ENCODE results near the gene IL31RA.

The IL31RA gene

DNA sequence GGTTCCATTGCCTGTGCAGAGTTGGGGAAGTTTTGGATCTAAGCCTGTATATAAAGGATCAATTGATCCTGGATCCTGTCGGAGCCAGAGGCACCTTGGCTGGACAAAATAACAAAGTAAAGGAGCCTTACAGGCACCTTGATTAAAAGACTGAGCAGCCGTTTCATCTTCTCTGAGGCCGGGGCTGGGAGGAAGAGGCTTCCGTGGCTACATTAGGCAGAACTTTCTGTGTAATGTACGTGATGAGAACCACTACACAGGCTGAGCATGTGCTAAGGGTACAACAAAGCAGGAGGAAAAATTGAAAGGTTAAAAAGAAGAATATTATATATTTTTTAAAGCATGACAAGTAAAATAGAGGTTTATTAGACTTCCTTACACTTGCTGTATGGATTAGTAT is 37.0 kb downstream of the IL31RA start:
- ATAC-seq = no peak
- TF ChIP-seq, protein P1, sequence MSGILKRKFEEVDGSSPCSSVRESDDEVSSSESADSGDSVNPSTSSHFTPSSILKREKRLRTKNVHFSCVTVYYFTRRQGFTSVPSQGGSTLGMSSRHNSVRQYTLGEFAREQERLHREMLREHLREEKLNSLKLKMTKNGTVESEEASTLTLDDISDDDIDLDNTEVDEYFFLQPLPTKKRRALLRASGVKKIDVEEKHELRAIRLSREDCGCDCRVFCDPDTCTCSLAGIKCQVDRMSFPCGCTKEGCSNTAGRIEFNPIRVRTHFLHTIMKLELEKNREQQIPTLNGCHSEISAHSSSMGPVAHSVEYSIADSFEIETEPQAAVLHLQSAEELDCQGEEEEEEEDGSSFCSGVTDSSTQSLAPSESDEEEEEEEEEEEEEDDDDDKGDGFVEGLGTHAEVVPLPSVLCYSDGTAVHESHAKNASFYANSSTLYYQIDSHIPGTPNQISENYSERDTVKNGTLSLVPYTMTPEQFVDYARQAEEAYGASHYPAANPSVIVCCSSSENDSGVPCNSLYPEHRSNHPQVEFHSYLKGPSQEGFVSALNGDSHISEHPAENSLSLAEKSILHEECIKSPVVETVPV (CRISPR knock-in tag; IDR thresholded peaks at IDR 0.05) = no peak
- no peak for TF ChIP-seq TCF4 (CRISPR knock-in tag; IDR thresholded peaks at IDR 0.05; ENCODE audit: borderline replicate concordance)
- no peak for TF ChIP-seq ZNF565 (CRISPR knock-in tag; conservative IDR thresholded peaks at IDR 0.05; ENCODE audit: low read depth)
- TF ChIP-seq GLIS3 (CRISPR knock-in tag; IDR thresholded peaks at IDR 0.05) = no peak
- no peak for TF ChIP-seq TOX (CRISPR knock-in tag; IDR thresholded peaks at IDR 0.05; ENCODE audit: borderline replicate concordance)

- no peak for TF ChIP-seq BACH2 (CRISPR knock-in tag; IDR thresholded peaks at IDR 0.05; ENCODE audit: borderline replicate concordance)
- no peak for TF ChIP-seq TOX (CRISPR knock-in tag; IDR thresholded peaks at IDR 0.05; ENCODE audit: borderline replicate concordance)
- no peak for TF ChIP-seq TCF4 (CRISPR knock-in tag; IDR thresholded peaks at IDR 0.05; ENCODE audit: borderline replicate concordance)
- no peak for TF ChIP-seq PPARA (CRISPR knock-in tag; IDR thresholded peaks at IDR 0.05; ENCODE audit: borderline replicate concordance)
- no peak for ATAC-seq
Measured at GRCh38 chr5:55892479-55892878, 41.3 kb downstream of the IL31RA start.

DNA sequence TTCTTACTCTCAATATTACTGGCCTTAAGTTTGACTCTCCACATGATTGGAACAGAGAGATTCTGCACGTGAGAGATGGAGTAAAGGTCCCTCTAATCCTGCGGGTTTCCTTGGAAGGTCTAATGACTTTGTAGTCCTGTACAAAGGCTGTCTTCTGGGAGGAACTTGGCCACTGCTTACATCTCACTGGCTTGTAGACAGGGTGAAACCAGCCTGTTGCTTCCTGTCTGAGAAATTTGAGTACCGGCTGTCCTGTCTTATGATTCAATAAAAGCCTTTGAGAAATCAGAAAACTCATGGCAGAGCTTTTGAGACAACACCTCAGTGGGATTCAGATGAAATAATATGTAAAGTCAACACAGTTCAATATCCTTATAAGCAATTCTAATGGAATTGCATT is 43.0 kb downstream of the IL31RA start:
- TF ChIP-seq CSDC2 (CRISPR knock-in tag; IDR thresholded peaks at IDR 0.05) (no peak), TOX (CRISPR knock-in tag; IDR thresholded peaks at IDR 0.05; ENCODE audit: borderline replicate concordance) (no peak), ZFP30 (CRISPR knock-in tag; IDR thresholded peaks at IDR 0.05) (no peak), ZNF565 (CRISPR knock-in tag; conservative IDR thresholded peaks at IDR 0.05; ENCODE audit: low read depth) (no peak), ESRRG (CRISPR knock-in tag; IDR thresholded peaks at IDR 0.05) (no peak), TSHZ2 (CRISPR knock-in tag; IDR thresholded peaks at IDR 0.05) (no peak), POU6F1 (CRISPR knock-in tag; IDR thresholded peaks at IDR 0.05; ENCODE audit: borderline replicate concordance, low read depth) (no peak), SNAI2 (CRISPR knock-in tag; IDR thresholded peaks at IDR 0.05) (no peak), ZNF8 (CRISPR knock-in tag; IDR thresholded peaks at IDR 0.05) (no peak), TCF4 (CRISPR knock-in tag; IDR thresholded peaks at IDR 0.05; ENCODE audit: borderline replicate concordance) (no peak), ZC3H10 (CRISPR knock-in tag; IDR thresholded peaks at IDR 0.05) (no peak), ZNF70 (CRISPR knock-in tag; IDR thresholded peaks at IDR 0.05) (no peak), CREB5 (CRISPR knock-in tag; IDR thresholded peaks at IDR 0.05; ENCODE audit: low read depth) (no peak), ZFP3 (CRISPR knock-in tag; IDR thresholded peaks at IDR 0.05) (no peak)
- no peak for ATAC-seq

- TF ChIP-seq ZNF565 (CRISPR knock-in tag; conservative IDR thresholded peaks at IDR 0.05; ENCODE audit: low read depth) (no peak), CREB5 (CRISPR knock-in tag; IDR thresholded peaks at IDR 0.05; ENCODE audit: low read depth) (no peak), CSDC2 (CRISPR knock-in tag; IDR thresholded peaks at IDR 0.05) (no peak), ZNF8 (CRISPR knock-in tag; IDR thresholded peaks at IDR 0.05) (no peak), BACH2 (CRISPR knock-in tag; IDR thresholded peaks at IDR 0.05; ENCODE audit: borderline replicate concordance) (no peak), TCF4 (CRISPR knock-in tag; IDR thresholded peaks at IDR 0.05; ENCODE audit: borderline replicate concordance) (no peak), POU6F1 (CRISPR knock-in tag; IDR thresholded peaks at IDR 0.05; ENCODE audit: borderline replicate concordance, low read depth) (no peak), PPARA (CRISPR knock-in tag; IDR thresholded peaks at IDR 0.05; ENCODE audit: borderline replicate concordance) (no peak), ZFP3 (CRISPR knock-in tag; IDR thresholded peaks at IDR 0.05) (no peak), GLIS3 (CRISPR knock-in tag; IDR thresholded peaks at IDR 0.05) (no peak), SNAI2 (CRISPR knock-in tag; IDR thresholded peaks at IDR 0.05) (no peak), ISL1 (CRISPR knock-in tag; IDR thresholded peaks at IDR 0.05) (no peak), ESRRG (CRISPR knock-in tag; IDR thresholded peaks at IDR 0.05) (no peak), ZC3H10 (CRISPR knock-in tag; IDR thresholded peaks at IDR 0.05) (no peak), ARNTL (CRISPR knock-in tag; IDR thresholded peaks at IDR 0.05; ENCODE audit: borderline replicate concordance, low read depth) (no peak), RARB (CRISPR knock-in tag; IDR thresholded peaks at IDR 0.05) (no peak), OSR1 (CRISPR knock-in tag; IDR thresholded peaks at IDR 0.05) (no peak), ZFP30 (CRISPR knock-in tag; IDR thresholded peaks at IDR 0.05) (no peak)
- ATAC-seq = no peak
Measured at GRCh38 chr5:55895346-55895745, 44.2 kb downstream of the IL31RA start.
